Neural progenitor cell (in vitro differentiated cells): ENCODE results near the gene NWD2. TPM values are rescaled to one million over a fixed set of nuclear protein-coding genes. Genes with fewer than 3 reads are reported as not detected.

Source experiments
- DNase-seq: peaks from one replicate; pipeline ENCODE4 v3.0.0-alpha.2; 2016; ENCODE audit warnings: low spot score
- H2AFZ ChIP-seq: fragments of 200-600 bp; sonication (generic); replicated peaks from 2 replicates; pipeline ENCODE4 v1.6.1; 2016; ENCODE audit warnings: antibody characterized with exemption
- H3F3A ChIP-seq: fragments of 200-600 bp; sonication (generic); 2 replicates; pipeline ENCODE4 v1.6.1; 2016; ENCODE audit warnings: antibody characterized with exemption, low read depth
- H3K27ac ChIP-seq: fragments of 200-600 bp; sonication (generic); 2 replicates; pipeline ENCODE4 v1.5.1; 2016; ENCODE audit warnings: mild to moderate bottlenecking
- H3K27me3 ChIP-seq: fragments of 200-600 bp; sonication (generic); 2 replicates; pipeline ENCODE4 v1.6.1; 2016; ENCODE audit warnings: mild to moderate bottlenecking, moderate library complexity
- H3K36me3 ChIP-seq: fragments of 200-600 bp; sonication (generic); 2 replicates; pipeline ENCODE4 v1.5.1; 2016
- H3K4me1 ChIP-seq: fragments of 200-600 bp; sonication (generic); 2 replicates; pipeline ENCODE4 v1.6.1; 2016; ENCODE audit warnings: mixed run types
- H3K4me2 ChIP-seq: fragments of 200-600 bp; sonication (generic); 2 replicates; pipeline ENCODE4 v1.6.1; 2016
- H3K4me3 ChIP-seq: fragments of 200-600 bp; sonication (generic); 2 replicates; pipeline ENCODE4 v1.5.1; 2016
- H3K79me2 ChIP-seq: fragments of 200-600 bp; sonication (generic); 2 replicates; pipeline ENCODE4 v1.6.1; 2016; ENCODE audit warnings: low read depth
- H3K9ac ChIP-seq: fragments of 200-600 bp; sonication (generic); 2 replicates; pipeline ENCODE4 v1.6.1; 2016
- H3K9me3 ChIP-seq: fragments of 200-600 bp; sonication (generic); 2 replicates; pipeline ENCODE4 v1.5.1; 2016; ENCODE audit warnings: low read depth
- H4K20me1 ChIP-seq: fragments of 200-600 bp; sonication (generic); 2 replicates; pipeline ENCODE4 v1.6.1; 2016; ENCODE audit warnings: low read depth
- H3K27ac Mint-ChIP-seq: 3 replicates; pipeline ENCODE4 v1.8.0; 2021; ENCODE audit warnings: mixed read lengths
- H3K27me3 Mint-ChIP-seq: 2 replicates; pipeline ENCODE4 v1.8.0; 2022; ENCODE audit warnings: low read depth, mild to moderate bottlenecking, inconsistent platforms, moderate library complexity, mixed read lengths; ENCODE audit not compliant: insufficient read depth
- H3K36me3 Mint-ChIP-seq: 3 replicates; pipeline ENCODE4 v1.8.0; 2021; ENCODE audit warnings: mixed read lengths
- H3K4me1 Mint-ChIP-seq: 3 replicates; pipeline ENCODE4 v1.8.0; 2021; ENCODE audit warnings: mixed read lengths
- H3K4me3 Mint-ChIP-seq: 3 replicates; pipeline ENCODE4 v1.8.0; 2021; ENCODE audit warnings: mild to moderate bottlenecking, moderate library complexity, mixed read lengths
- H3K9me3 Mint-ChIP-seq: 3 replicates; pipeline ENCODE4 v1.8.0; 2020; ENCODE audit warnings: mixed read lengths
- EZH2 ChIP-seq: fragments of 200-600 bp; sonication (generic); IDR thresholded peaks from 2 replicates; pipeline ENCODE4 v1.6.1; 2017; ENCODE audit warnings: antibody characterized with exemption, mild to moderate bottlenecking, moderate library complexity
- EZH2phosphoT487 ChIP-seq: fragments of 200-600 bp; sonication (generic); IDR thresholded peaks from 2 replicates; pipeline ENCODE4 v1.6.1; 2017; ENCODE audit warnings: antibody characterized with exemption
- total RNA-seq: library from RNA; depleted of rRNA; stranded (reverse); fragments of >200 nt; gene quantifications from 2 replicates; pipeline ENCODE4 v1.2.3, GENCODE V29; 2015; ENCODE audit warnings: low replicate concordance
- TF ChIP-seq, protein P1 (sequence below): fragments of 200-600 bp; sonication (generic); IDR thresholded peaks from 2 replicates; pipeline ENCODE4 v1.5.1; 2017; ENCODE audit warnings: antibody characterized with exemption, mild to moderate bottlenecking

Gene NWD2
- total RNA-seq, 1 donor from 2014 or later: not detected

DNA sequence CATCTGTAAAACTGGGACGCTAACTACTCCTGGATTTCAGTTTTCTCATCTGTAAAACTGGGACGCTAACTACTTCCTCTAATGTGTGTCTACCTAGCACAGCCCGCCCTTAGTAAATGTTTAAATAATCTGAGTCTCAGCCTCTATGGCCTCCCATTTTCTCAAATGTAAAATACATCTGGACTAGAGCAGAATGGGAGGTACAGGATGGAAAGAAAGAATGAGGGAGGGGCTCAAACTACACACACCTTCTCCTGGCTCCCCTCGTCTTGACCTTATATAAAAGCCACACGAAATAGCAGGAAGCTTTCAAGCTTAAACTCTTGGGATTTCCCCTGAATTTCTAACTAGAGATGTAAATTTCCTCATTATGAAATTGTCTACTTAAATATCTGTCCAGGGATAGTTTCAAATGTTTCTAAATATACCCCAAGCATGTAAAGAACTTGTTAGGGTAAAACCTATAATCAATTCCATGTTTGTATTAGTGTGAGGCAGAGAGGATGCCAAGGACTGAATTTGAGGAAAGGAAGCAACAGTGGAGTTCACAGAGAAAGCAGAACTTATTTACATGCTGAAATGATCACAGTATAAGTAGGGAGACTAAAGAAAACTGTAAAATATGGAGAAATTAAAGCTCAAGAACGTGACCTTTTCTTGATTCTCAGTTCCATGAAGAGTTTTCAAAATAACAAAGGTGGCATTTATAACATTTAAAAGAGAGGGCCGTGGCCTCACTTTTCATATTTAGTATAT is 220.0 kb downstream of the NWD2 start:
- no peak overlapping the region for H2AFZ ChIP-seq
- H3K4me1 ChIP-seq: no peaks in the 10 kb centered on the region
- no peak overlapping the region for H3K27ac Mint-ChIP-seq
- peaks cover 3% of the 10 kb centered on the region for H3K9me3 Mint-ChIP-seq
- H3K79me2 ChIP-seq: no peaks in the 10 kb centered on the region
- no peak for DNase-seq
- no peak overlapping the region for H3K4me3 ChIP-seq
- H3K4me2 ChIP-seq: no peak overlapping the region
- no peaks in the 10 kb centered on the region for H3K27me3 Mint-ChIP-seq
- no peaks in the 10 kb centered on the region for H3K36me3 ChIP-seq
- no peak for TF ChIP-seq EZH2
- TF ChIP-seq, protein P1, sequence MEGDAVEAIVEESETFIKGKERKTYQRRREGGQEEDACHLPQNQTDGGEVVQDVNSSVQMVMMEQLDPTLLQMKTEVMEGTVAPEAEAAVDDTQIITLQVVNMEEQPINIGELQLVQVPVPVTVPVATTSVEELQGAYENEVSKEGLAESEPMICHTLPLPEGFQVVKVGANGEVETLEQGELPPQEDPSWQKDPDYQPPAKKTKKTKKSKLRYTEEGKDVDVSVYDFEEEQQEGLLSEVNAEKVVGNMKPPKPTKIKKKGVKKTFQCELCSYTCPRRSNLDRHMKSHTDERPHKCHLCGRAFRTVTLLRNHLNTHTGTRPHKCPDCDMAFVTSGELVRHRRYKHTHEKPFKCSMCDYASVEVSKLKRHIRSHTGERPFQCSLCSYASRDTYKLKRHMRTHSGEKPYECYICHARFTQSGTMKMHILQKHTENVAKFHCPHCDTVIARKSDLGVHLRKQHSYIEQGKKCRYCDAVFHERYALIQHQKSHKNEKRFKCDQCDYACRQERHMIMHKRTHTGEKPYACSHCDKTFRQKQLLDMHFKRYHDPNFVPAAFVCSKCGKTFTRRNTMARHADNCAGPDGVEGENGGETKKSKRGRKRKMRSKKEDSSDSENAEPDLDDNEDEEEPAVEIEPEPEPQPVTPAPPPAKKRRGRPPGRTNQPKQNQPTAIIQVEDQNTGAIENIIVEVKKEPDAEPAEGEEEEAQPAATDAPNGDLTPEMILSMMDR: no peak
- no peak for TF ChIP-seq EZH2phosphoT487
- H3K36me3 Mint-ChIP-seq: peaks cover under 1% of the 10 kb centered on the region
- H3K4me1 Mint-ChIP-seq: no peaks in the 10 kb centered on the region
- no peak overlapping the region for H3K9ac ChIP-seq
- H3K9me3 ChIP-seq: no peaks in the 10 kb centered on the region
- no peaks in the 10 kb centered on the region for H4K20me1 ChIP-seq
- no peaks in the 10 kb centered on the region for H3K27me3 ChIP-seq
- H3K27ac ChIP-seq: no peak overlapping the region
- no peak overlapping the region for H3K4me3 Mint-ChIP-seq
- no peaks in the 10 kb centered on the region for H3F3A ChIP-seq

DNA sequence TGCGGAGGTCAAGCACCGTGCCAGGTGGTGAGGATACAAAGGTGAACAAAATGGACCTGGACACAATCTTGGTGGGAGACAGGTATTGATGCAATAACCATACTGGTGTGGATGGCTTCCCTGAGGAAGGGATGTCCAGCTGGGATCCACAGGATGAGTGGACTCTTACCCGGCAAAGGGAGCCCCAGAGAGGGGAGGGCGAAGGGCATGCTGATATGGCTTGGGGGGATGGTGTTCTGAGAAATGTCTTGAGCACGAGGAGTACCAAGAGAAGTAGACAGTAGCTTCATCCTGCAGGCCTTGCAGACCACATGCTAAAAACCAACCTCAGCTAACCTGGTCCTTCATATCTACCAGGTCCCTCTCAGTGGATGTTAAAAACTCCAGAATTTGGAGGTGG is 220.8 kb downstream of the NWD2 start:
- H3K36me3 ChIP-seq: no peaks in the 10 kb centered on the region
- Mint-ChIP-seq H3K36me3 (no peaks in the 10 kb centered on the region), H3K9me3 (no peaks in the 10 kb centered on the region), H3K4me3 (no peak overlapping the region), H3K27ac (no peak overlapping the region), H3K27me3 (no peaks in the 10 kb centered on the region), H3K4me1 (no peaks in the 10 kb centered on the region)
- TF ChIP-seq, protein P1: no peak
- TF ChIP-seq EZH2phosphoT487: no peak
- no peak for TF ChIP-seq EZH2
- no peak overlapping the region for H2AFZ ChIP-seq
- H3K9ac ChIP-seq: no peak overlapping the region
- H3K9me3 ChIP-seq: no peaks in the 10 kb centered on the region
- no peaks in the 10 kb centered on the region for H3F3A ChIP-seq
- no peak overlapping the region for H3K4me2 ChIP-seq
- H3K27ac ChIP-seq: no peak overlapping the region
- no peak for DNase-seq
- H3K79me2 ChIP-seq: no peaks in the 10 kb centered on the region
- H4K20me1 ChIP-seq: no peaks in the 10 kb centered on the region
- H3K27me3 ChIP-seq: no peaks in the 10 kb centered on the region
- H3K4me3 ChIP-seq: no peak overlapping the region
- no peaks in the 10 kb centered on the region for H3K4me1 ChIP-seq

DNA sequence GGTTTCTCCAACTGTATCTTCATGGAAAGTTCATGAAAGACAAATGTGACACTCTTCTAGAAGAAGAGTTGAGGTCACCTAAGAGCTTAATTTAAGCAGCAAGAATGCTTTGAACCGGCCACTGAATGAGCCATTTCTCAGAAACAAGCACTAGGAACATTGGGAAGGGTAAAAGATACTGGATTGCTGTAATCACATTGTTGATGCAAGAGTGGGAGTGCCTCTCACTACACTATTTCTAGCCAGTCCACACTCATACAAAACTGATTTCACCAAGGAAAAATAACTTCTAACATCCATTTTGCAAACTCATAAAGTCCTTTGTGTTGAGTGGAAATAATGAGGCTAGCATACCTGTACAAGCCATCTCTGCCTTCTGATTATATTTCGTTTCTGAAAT is 221.3 kb downstream of the NWD2 start:
- no peaks in the 10 kb centered on the region for H3K9me3 Mint-ChIP-seq
- Histone ChIP-seq H3F3A (no peaks in the 10 kb centered on the region), H3K27ac (no peak overlapping the region), H3K79me2 (no peaks in the 10 kb centered on the region), H3K4me1 (no peaks in the 10 kb centered on the region), H3K36me3 (no peaks in the 10 kb centered on the region), H3K9me3 (no peaks in the 10 kb centered on the region), H2AFZ (no peak overlapping the region), H4K20me1 (no peaks in the 10 kb centered on the region), H3K27me3 (no peaks in the 10 kb centered on the region), H3K4me2 (no peak overlapping the region), H3K9ac (no peak overlapping the region), H3K4me3 (no peak overlapping the region)
- TF ChIP-seq EZH2phosphoT487: no peak
- no peak for TF ChIP-seq EZH2
- TF ChIP-seq, protein P1: no peak
- no peak for DNase-seq
- no peak overlapping the region for H3K27ac Mint-ChIP-seq
- H3K4me1 Mint-ChIP-seq: no peaks in the 10 kb centered on the region
- H3K36me3 Mint-ChIP-seq: no peaks in the 10 kb centered on the region
- H3K27me3 Mint-ChIP-seq: no peaks in the 10 kb centered on the region
- no peak overlapping the region for H3K4me3 Mint-ChIP-seq
